Measurements from ENCODE around the gene PRM1.

Gene PRM1, protein sequence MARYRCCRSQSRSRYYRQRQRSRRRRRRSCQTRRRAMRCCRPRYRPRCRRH

DNA sequence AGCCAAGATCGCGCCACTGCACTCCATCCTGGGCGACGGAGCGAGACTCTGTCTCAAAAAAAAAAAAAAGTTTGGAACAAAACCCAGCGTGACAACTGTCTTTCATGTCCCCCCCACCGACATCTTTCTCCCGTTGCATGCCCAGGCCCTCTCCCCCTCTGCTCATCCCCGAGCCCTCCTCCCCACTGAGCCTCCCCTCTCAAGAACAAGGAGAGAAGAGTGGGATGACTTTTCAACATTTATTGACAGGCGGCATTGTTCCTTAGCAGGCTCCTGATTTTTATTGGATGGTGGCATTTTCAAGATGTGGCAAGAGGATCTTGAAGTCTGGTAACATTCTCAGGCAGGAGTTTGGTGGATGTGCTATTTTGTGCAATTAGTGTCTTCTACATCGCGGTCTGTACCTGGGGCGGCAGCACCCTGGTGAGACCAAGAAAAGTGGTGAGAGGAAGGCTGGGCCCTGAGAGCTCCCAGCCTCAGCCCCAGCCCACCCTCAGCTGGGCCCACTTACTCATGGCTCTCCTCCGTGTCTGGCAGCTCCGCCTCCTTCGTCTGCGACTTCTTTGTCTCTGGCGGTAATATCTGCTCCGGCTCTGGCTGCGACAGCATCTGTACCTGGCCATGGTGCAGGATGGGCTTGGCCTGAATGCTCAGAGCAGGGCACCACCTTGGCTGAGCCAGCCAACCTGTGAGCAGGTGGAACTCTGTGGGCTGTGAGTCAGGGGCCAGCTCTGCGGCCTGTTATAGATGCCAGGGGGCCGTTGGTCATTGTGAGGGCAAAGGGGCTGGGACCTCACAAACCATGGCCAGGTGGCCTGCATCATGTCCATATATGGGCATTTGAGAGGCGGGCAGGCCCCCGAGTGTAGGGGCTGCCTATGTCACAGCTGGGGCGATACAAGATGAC, at the start of gene PRM1:
TSS of gene PRM1 (minus strand) at position 715 of the 907 bp plus-strand sequence. CDS start at position 623, 92 bp downstream.
- DNase-seq: no peak

- DNase-seq: no peak
Observed at GRCh38 chr16:11330526-11331237, 49.6 kb upstream of the PRM1 start.

DNA sequence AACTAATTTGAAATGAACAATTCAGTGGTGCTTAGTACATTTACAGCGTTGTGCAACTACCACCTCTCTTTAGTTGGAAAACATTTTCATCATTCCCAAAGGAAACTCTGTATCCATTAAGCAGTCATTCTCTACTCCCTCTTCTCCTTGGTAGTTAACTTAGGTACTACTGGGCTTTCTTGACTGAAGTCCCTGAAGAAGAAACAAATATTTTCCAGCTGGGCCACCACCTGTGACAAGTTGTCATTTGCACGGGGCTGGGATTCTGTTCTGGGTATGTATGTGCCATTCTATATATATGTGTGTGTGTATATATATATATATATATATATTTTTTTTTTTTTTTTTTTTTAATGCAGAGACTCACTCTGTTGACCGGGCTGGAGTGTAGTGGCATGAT, 48.8 kb upstream of the PRM1 start:
- DNase-seq: no peak

- no peak for DNase-seq
Observed at GRCh38 chr16:11329071-11329491, 48.0 kb upstream of the PRM1 start.

DNA sequence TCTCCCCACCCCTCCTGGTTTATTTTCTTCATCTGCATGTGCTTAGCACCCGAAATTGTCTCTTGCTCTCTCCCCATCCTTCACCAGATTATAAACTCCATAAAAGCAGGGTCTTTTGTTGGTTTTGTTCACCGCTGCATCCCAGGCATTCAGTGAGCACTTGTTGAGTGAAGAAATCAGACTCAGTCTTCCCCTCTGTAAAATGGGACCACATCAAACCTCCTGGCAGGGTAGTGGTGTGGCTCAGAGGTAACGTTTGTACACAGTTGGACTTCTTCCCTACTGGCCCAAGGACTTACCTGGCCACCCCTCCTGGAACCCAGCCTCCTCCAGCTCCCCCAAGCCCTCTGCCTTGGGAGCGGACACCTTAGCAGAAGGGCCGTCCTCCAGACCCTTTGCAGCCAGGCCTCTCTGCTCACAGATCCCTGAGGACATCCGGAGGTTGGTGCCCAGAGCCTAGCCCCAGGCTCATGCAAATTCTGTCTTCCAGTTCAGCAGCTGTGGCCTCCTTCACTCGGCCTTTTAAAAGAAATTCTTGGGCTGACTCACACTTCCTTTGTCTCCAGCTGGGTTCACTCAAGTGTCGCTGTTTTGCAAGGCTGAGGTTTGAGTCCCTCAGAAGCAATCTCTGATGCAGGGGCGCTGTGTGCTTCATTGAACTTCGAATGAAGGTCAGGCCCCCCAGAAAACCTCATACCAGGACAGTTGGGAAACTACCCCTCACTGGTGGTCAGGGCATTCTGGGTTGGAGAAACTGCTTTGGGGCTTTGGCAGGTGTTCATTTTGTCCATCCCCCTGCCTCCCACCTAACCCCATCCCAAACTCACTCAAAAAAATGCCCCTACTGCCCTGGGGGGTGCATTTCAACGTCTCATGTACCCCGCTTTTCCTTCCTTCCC, 47.3 kb upstream of the PRM1 start:
- DNase-seq: no peak

- no peak for DNase-seq
Observed at GRCh38 chr16:11327277-11328171, 46.4 kb upstream of the PRM1 start.

- DNase-seq: no peak
Observed at GRCh38 chr16:11326737-11327276, 45.7 kb upstream of the PRM1 start.

DNA sequence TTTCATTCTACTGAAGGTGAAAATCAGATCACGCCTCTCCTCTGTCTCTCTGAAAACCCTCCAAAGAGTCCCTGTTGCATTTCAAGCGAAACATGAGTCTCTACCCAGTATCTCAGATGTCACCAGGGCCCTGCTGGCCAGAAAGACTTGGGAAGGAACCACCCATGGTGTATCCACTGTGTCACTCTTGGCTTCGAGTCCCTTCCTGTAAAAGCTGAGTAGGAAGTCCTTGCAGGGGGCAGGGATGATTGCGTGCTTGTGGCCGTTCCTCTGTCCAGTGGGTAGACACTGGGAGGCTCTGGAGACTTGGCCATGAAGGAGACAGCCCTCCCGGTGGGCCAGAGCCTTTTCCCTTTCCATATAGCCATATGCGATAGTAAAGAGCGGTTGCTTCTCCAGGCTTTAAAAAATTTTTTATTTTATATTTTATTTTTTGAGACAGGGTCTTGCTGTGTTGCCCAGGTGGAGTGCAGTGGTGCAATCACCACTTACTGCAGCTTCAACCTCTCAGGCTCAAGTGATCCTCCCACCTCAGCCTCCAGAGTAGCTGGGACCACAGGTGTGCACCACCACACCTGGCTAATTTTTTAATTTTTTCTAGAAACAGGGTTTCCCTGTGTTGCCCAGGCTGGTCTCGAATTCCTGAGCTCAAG, 45.1 kb upstream of the PRM1 start:
- no peak for DNase-seq

- DNase-seq: no peak
Observed at GRCh38 chr16:11325404-11326083, 44.4 kb upstream of the PRM1 start.

DNA sequence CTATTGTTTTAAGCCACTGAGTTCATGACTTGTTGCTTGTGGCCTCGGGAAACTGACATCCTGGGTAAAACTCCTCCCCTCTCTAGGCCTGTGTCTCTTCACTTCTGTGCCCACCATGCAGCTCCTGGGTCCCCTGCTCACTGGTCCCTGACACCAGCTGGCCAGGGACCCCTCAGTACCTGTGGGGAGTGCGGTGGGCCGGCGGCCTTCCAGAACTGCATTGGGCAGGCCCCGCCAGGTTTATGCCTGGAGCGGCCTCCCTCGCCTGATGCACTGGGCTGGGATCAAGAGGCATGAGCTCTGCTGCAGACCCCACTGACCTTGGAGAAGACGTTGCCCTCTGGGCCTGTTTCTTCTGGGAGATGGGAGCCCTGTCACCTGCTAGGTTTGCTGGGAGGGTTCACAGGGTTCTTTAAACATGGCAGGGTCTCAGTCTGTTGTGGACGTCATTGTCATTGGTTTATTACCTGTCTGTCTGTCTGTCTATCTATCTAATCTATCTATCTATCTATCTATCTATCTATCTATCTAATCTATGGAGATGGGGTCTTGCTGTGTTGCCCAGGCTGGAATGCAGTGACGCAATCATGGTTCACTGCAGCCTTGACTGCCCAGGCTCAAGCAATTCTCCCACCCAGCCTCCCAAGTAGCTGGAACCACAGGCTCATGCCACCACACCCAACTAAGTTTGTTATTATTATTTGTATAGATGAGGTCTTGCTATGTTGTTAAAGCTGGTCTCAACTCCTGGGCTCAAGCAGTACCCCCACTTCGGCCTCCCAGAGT, 42.6 kb upstream of the PRM1 start:
- no peak for DNase-seq

DNA sequence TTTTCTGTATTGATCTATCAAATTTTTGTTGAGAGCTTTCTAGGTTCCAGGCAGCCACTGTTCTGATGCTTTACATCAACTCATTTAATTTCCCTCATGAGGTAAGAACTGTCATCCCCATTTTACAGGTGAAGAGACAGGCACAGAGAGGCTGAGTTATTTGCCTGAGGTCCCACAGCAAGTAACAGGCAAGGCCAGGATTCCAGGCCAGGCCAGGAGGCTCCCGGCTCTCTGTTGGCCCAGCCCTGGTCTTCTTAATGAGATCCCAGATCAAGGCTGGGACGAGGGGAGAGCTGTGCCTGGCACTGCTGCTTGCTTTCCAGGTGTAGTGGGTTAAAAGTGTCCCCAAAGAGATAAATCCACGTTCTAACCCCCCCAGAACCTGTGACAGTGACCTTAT, 41.7 kb upstream of the PRM1 start:
- DNase-seq: no peak

DNA sequence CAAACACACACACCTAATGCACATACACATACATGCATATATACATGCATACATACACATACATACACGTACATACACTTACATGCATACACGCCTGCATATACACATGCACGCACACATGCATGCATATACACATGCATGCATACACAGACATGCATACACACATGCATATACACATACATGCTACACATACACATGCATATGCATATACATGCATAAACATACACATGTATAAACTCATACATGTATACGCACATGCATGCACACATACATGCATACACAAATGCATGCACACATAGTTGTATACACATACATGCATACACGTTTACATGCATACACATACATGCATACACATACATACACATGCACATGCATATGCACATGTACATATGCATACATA, 40.5 kb upstream of the PRM1 start:
- no peak for DNase-seq

DNA sequence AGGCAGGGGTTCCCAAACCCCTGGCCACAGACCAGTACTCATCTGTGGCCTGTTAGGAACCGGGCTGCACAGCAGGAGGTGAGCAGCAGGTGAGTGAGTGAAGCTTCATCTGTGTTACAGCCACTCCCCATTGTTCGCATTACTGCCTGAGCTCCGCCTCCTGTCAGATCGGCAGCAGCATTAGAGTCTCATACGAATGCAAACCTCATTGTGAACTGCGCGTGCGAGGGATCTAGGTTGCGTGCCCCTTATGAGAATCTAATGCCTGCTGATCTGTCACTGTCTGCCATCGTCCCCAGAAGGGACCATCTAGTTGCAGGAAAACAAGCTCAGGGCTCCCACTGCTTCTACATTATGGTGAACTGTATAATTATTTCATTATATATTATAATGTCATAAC, 39.0 kb upstream of the PRM1 start:
- DNase-seq: no peak

DNA sequence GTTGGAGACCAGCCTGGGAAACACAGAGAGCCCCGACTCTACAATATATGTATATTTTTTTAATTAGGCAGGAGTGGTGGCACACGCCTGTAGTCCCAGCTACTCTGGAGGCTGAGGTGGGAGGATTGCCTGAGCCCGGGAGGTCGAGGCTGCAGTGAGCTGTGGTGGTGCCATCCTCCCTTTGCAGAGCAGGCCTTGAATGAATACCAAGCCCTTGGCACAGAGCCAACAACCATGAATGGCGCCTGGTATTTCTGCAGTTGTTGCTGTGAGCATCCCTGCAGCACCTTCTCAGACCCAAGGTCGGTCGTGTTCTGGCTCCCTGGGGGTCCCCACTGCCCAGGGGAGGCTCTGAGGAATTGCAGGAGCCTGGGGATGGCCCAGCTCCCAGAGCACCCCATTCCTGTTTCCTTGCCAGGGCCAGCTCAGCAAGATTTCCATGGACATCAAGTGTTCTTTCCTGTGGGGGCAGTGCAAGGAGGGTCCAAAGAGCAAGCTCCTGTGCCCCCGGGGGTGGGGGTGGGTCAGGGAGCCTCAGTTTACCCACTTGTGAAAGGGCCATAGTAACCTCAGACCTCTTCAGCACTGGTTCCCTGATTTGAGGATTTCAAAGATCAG, 38.5 kb upstream of the PRM1 start:
- no peak for DNase-seq

DNA sequence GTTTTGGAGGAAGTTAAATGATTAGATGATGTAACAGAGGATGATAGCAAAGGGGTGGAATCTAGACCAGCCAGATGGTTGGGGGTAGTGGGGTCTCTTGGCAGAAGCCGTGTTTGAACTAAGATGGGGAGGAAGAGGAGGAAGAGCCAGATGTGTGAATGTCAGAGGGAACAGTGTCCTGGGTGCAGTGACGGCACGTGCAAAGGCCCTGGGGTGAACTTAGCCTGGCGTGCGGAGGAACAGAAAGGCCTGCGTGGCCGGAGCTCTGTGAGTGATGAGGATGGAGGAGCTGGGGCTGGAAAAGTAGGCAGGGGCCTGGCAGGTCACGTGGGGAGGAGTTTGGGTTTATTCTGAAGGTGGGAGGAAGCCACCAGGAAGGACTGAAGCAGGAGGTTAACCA, 37.7 kb upstream of the PRM1 start:
- no peak for DNase-seq

DNA sequence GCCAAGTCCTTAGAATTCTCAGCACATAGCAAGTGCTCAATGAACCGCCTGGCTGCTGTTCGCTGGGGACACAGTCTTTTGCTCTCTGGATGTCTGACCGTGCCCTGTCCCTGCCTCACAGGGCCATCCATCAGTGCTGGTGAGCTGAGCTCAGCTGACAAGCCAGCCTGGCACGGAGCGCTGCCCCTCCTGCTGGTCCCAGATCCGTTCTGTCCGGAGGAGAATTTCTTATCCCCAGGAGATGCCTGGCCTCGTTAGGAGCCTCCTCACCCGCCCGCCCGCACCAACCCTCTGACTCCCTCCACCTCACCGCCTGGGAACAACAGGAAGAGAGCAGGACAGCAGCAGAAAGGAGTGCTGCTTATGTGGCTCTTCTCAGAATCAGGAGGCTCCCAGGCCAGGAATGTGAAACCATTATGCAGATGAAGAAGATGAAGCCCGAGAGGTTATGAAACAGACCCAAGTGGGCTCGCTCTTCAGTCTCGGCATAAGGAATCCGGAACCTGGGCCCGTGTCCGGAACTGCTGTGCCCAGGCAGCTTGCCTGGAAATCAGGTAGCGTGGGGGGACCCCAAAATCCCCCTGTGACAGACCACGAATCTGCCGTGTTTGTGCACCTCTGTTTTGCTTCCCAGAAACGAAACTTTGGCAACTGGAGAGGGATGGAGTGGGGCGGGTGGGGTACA, 35.3 kb upstream of the PRM1 start:
- DNase-seq: no peak

DNA sequence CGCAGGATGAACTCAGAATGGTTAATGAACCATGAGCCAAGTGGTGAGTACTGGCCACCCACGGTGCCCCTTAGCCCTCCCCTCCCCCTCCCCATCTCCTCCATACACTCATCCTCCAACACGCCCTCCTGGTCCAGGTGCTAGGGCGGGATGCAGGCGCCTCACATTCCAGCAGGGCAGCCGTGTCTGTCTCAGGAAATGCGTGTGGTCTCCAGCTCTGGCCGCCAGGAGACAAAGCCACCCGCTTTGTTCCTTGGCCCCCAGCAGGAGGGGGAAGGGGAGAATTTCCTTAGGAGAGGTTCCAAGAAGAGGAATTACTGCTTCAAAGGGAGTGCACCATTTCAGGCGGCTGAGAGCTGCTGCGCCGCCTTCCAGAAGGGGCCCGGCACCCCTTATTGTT, 34.4 kb upstream of the PRM1 start:
- no peak for DNase-seq

DNA sequence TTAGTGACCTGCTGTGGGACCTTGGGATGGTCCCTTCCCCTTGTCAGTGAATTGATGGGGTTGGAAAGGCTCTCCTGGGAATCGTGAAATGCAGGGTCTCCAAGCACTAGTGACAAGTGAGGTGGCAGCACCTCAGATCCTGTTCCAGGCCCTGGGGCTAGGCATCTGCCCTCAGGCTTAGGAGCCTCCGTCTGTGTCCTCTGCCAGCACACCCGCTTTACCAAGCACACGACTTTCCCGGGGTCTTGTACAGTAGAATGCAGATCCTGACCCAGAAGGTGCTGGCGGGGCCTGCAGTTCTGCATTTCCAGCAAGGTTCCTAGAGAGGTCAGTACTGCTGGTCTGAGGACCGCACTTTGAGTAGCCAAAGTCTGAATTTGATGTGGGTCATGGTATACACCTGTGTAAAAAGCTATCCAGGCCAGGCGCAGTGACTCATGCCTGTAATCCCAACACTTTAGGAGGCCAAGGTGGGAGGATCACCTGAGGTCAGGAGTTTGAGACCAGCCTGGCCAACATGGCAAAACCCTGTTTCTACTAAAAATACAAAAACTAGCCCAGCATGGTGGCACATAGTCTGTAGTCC, 33.3 kb upstream of the PRM1 start:
- DNase-seq: no peak

Measured in NCI-H2107 (cell line).